HCT116 (cell line): ENCODE results near the gene ARMC2. TPM values are rescaled to one million over a fixed set of nuclear protein-coding genes. Genes with fewer than 3 reads are reported as not detected.

Source experiments
- ATAC-seq: fragments of 200-7000 bp; cut with Tn5 transposase; 2 replicates; pipeline ENCODE4 v1.9.1; 2020; ENCODE audit warnings: mild to moderate bottlenecking, moderate library complexity
- BruUV-seq: library from RNA; stranded (reverse); fragments of 400-500 nt; replicated peaks from 2 replicates; lab custom pipeline; 2021; lab: Mats Ljungman, UMichigan
- CTCF ChIA-PET: fragments of 300-600 bp; sonication (Branson Sonifier 250); formaldehyde crosslinking; loops from one replicate; lab custom pipeline; 2021; ENCODE audit warnings: antibody characterized with exemption; lab: Charles Lee
- POLR2A ChIA-PET: fragments of 300-600, 350-600 bp; sonication (Branson Sonifier 250); formaldehyde crosslinking; loops from one replicate; lab custom pipeline; 2021; ENCODE audit warnings: antibody characterized with exemption; lab: Charles Lee
- RAD21 ChIA-PET, 2 experiments: fragments of 300-600 bp; sonication (Branson Sonifier 250); formaldehyde crosslinking; loops; one replicate each; lab custom pipeline; 2023; ENCODE audit warnings: low total read pairs in 2 of 2; ENCODE audit not compliant: uncharacterized antibody in 2 of 2, unreplicated experiment in 2 of 2, low non-redundant PET in 1 of 2; lab: Charles Lee
- DNase-seq: peaks from one replicate; pipeline ENCODE4 v3.0.0-alpha.2; 2010; ENCODE audit warnings: low read depth, low spot score
- H2AFZ ChIP-seq: fragments of 200-600 bp; shearing (Covaris generic), sonication (generic); 2 replicates; pipeline ENCODE4 v1.6.1; 2017; ENCODE audit warnings: low read depth, mixed run types, mixed read lengths, antibody characterized with exemption, low read length; ENCODE audit not compliant: poor library complexity, severe bottlenecking
- H3K27ac ChIP-seq: 2 replicates; pipeline ENCODE4 v1.5.1; 2012; ENCODE audit warnings: low read depth, low read length
- H3K27me3 ChIP-seq: fragments of 200-600 bp; sonication (generic); 2 replicates; pipeline ENCODE4 v1.6.1; 2016; ENCODE audit warnings: mixed run types, low read length, mixed read lengths; ENCODE audit not compliant: insufficient read depth
- H3K36me3 ChIP-seq, 2 experiments: fragments of 200-500 bp in 1 of 2; fragments of 200-600 bp in 1 of 2; sonication (Bioruptor generic) in 1 of 2; sonication (generic) in 1 of 2; 2 replicates each; pipeline versions ENCODE4 v1.5.1 to v1.6.1; 2014 to 2016; ENCODE audit warnings: low read length in 2 of 2, inconsistent platforms in 1 of 2, mixed read lengths in 1 of 2, mixed run types in 1 of 2; ENCODE audit not compliant: insufficient read depth in 2 of 2, control insufficient read depth in 1 of 2
- H3K4me1 ChIP-seq, 2 experiments: fragments of 200-600 bp in 1 of 2; sonication (generic) in 1 of 2; 2 replicates each; pipeline versions ENCODE4 v1.5.1 to v1.6.1; 2012 to 2017; ENCODE audit warnings: low read length in 2 of 2, inconsistent platforms in 1 of 2, mild to moderate bottlenecking in 1 of 2, mixed read lengths in 1 of 2, mixed run types in 1 of 2, moderate library complexity in 1 of 2; ENCODE audit not compliant: insufficient read depth in 2 of 2, control insufficient read depth in 1 of 2
- H3K4me2 ChIP-seq: fragments of 200-600 bp; sonication (generic); 2 replicates; pipeline ENCODE4 v1.6.1; 2017; ENCODE audit warnings: mixed run types, low read length, mixed read lengths
- H3K4me3 ChIP-seq, 2 experiments: fragments of 200-600 bp in 1 of 2; sonication (generic) in 1 of 2; replicated peaks in 1 of 2; 2 replicates each; pipeline ENCODE4 v1.5.1; 2011 to 2016; ENCODE audit warnings: low read length in 2 of 2, control low read depth in 1 of 2, low read depth in 1 of 2, mild to moderate bottlenecking in 1 of 2, mixed read lengths in 1 of 2, mixed run types in 1 of 2
- H3K79me2 ChIP-seq: fragments of 200-600 bp; sonication (generic); 2 replicates; pipeline ENCODE4 v1.6.1; 2017; ENCODE audit warnings: mild to moderate bottlenecking, mixed run types, low read length, moderate library complexity, mixed read lengths; ENCODE audit not compliant: insufficient read depth
- H3K9ac ChIP-seq: fragments of 200-600 bp; sonication (generic); 2 replicates; pipeline ENCODE4 v1.6.1; 2016; ENCODE audit warnings: low read length, mixed read lengths
- H3K9me2 ChIP-seq: fragments of 200-600 bp; sonication (generic), shearing (Covaris generic); 2 replicates; pipeline ENCODE4 v1.6.1; 2017; ENCODE audit warnings: mixed run types, mild to moderate bottlenecking, moderate library complexity; ENCODE audit not compliant: insufficient read depth
- H3K9me3 ChIP-seq, 2 experiments: fragments of 200-500 bp in 1 of 2; fragments of 200-600 bp in 1 of 2; sonication (Bioruptor generic) in 1 of 2; sonication (generic) in 1 of 2; 2 replicates each; pipeline ENCODE4 v1.6.1; 2014 to 2017; ENCODE audit warnings: low read length in 2 of 2, mixed read lengths in 2 of 2, inconsistent platforms in 1 of 2, low read depth in 1 of 2, mild to moderate bottlenecking in 1 of 2, mixed run types in 1 of 2, moderate library complexity in 1 of 2; ENCODE audit not compliant: control insufficient read depth in 1 of 2, insufficient read depth in 1 of 2
- H4K20me1 ChIP-seq: fragments of 200-600 bp; sonication (generic), shearing (Covaris generic); 2 replicates; pipeline ENCODE4 v1.6.1; 2017; ENCODE audit warnings: mixed run types, mild to moderate bottlenecking, moderate library complexity; ENCODE audit not compliant: insufficient read depth
- ATF3 ChIP-seq: IDR thresholded peaks from 2 replicates; pipeline ENCODE4 v1.6.1; 2012
- CBX3 ChIP-seq: IDR thresholded peaks from 2 replicates; pipeline ENCODE4 v1.6.1; 2012; ENCODE audit warnings: low read depth
- CTCF ChIP-seq, 3 experiments: fragments of 200-600 bp in 1 of 3; sonication (generic) in 1 of 3; IDR thresholded peaks in 2 of 3; conservative IDR thresholded peaks in 1 of 3; 2 replicates each; pipeline ENCODE4 v1.5.1; 2012 to 2017; ENCODE audit warnings: low read depth in 2 of 3, low read length in 2 of 3, antibody characterized with exemption in 1 of 3, borderline replicate concordance in 1 of 3, control low read depth in 1 of 3, mild to moderate bottlenecking in 1 of 3, mixed read lengths in 1 of 3, mixed run types in 1 of 3, moderate library complexity in 1 of 3; ENCODE audit not compliant: insufficient read depth in 1 of 3
- ELF1 ChIP-seq: IDR thresholded peaks from 2 replicates; pipeline ENCODE4 v1.6.1; 2012; ENCODE audit warnings: low read depth, borderline replicate concordance
- EZH2 ChIP-seq: fragments of 200-600 bp; sonication (generic); IDR thresholded peaks from 2 replicates; pipeline ENCODE4 v1.6.1; 2017; ENCODE audit warnings: antibody characterized with exemption, mixed run types
- EZH2phosphoT487 ChIP-seq: fragments of 200-600 bp; IDR thresholded peaks from 2 replicates; pipeline ENCODE4 v1.6.1; 2018; ENCODE audit warnings: antibody characterized with exemption, borderline replicate concordance
- FOSL1 ChIP-seq: IDR thresholded peaks from 2 replicates; pipeline ENCODE4 v1.6.1; 2012; ENCODE audit warnings: low read depth
- JUND ChIP-seq: IDR thresholded peaks from 2 replicates; pipeline ENCODE4 v1.6.1; 2012
- MAX ChIP-seq: IDR thresholded peaks from 2 replicates; pipeline ENCODE4 v1.6.1; 2012
- POLR2A ChIP-seq: IDR thresholded peaks from 2 replicates; pipeline ENCODE4 v1.7.0; 2011; ENCODE audit warnings: borderline replicate concordance; ENCODE audit not compliant: insufficient read depth, insufficient read length; ENCODE audit errors: extremely low read depth
- POLR2AphosphoS5 ChIP-seq: IDR thresholded peaks from 2 replicates; pipeline ENCODE4 v1.6.1; 2011; ENCODE audit warnings: mild to moderate bottlenecking, low read depth, low read length, moderate library complexity
- RAD21 ChIP-seq: IDR thresholded peaks from 2 replicates; pipeline ENCODE4 v1.6.1; 2012; ENCODE audit warnings: low read depth, mild to moderate bottlenecking
- REST ChIP-seq: IDR thresholded peaks from 2 replicates; pipeline ENCODE4 v1.6.1; 2012; ENCODE audit warnings: low read depth
- SP1 ChIP-seq: IDR thresholded peaks from 2 replicates; pipeline ENCODE4 v1.6.1; 2012; ENCODE audit warnings: low read depth
- SRF ChIP-seq: IDR thresholded peaks from 2 replicates; pipeline ENCODE4 v1.6.1; 2012; ENCODE audit warnings: low read depth
- TCF7L2 ChIP-seq: IDR thresholded peaks from 2 replicates; pipeline ENCODE4 v1.7.0; 2011; ENCODE audit warnings: borderline replicate concordance, inconsistent platforms; ENCODE audit not compliant: insufficient read depth, insufficient read length; ENCODE audit errors: extremely low read depth
- YY1 ChIP-seq: IDR thresholded peaks from 2 replicates; pipeline ENCODE4 v1.6.1; 2011; ENCODE audit warnings: low read length, low read depth, moderate library complexity, mild to moderate bottlenecking; ENCODE audit not compliant: insufficient replicate concordance; ENCODE audit errors: extremely low read depth
- ZBTB33 ChIP-seq: IDR thresholded peaks from 2 replicates; pipeline ENCODE4 v1.6.1; 2011; ENCODE audit warnings: mild to moderate bottlenecking, low read length, moderate library complexity; ENCODE audit not compliant: insufficient replicate concordance; ENCODE audit errors: extremely low read depth
- ZFX ChIP-seq: fragments of 450-650 bp; IDR thresholded peaks from 2 replicates; pipeline ENCODE4 v1.6.1; 2017
- ZNF274 ChIP-seq: fragments of 200-500 bp; sonication (Bioruptor generic); IDR thresholded peaks from 2 replicates; pipeline ENCODE4 v1.6.1; 2014; ENCODE audit warnings: mild to moderate bottlenecking, low read depth, low read length, inconsistent platforms
- intact Hi-C: fragments of 100-400 bp; cut with micrococcal nuclease; formaldehyde crosslinking; loops from 2 replicates; pipeline ENCODE4 v1.10.0; 2022
- total RNA-seq: library from RNA; stranded (reverse); gene quantifications from one replicate; pipeline ENCODE4 v1.2.1, GENCODE V29; 2021; ENCODE audit not compliant: unreplicated experiment

ARMC2 gene
- total RNA-seq, 1 experiment from 2014 or later = 3.6 TPM

- H2AFZ ChIP-seq = no peak overlapping the region
- intact Hi-C loops = no loop called here
- no TSS peak for BruUV-seq
- H3K4me1 ChIP-seq = no peaks in the 10 kb centered on the region
- RAD21 ChIA-PET = no interaction called here
- no peaks in the 10 kb centered on the region for H3K9me2 ChIP-seq
- H3K27me3 ChIP-seq = peaks cover 8% of the 10 kb centered on the region; the same call in 1 of the 2 replicates
- ATAC-seq (no peak), DNase-seq (no peak)
- H3K79me2 ChIP-seq = no peaks in the 10 kb centered on the region
- no peak overlapping the region for H3K4me3 ChIP-seq
- H3K27ac ChIP-seq = no peak overlapping the region
- H4K20me1 ChIP-seq = no peaks in the 10 kb centered on the region
- CTCF ChIA-PET = no interaction called here
- no peaks in the 10 kb centered on the region for H3K9me3 ChIP-seq
- no peaks in the 10 kb centered on the region for H3K36me3 ChIP-seq
- H3K4me2 ChIP-seq = no peak overlapping the region
- POLR2A ChIA-PET = no interaction called here
- TF ChIP-seq YY1 (no peak), EZH2 (no peak), ZBTB33 (no peak), POLR2AphosphoS5 (no peak), CBX3 (no peak), SRF (no peak), MAX (no peak), ATF3 (no peak), EZH2phosphoT487 (no peak), TCF7L2 (no peak), POLR2A (no peak), CTCF (IDR thresholded peaks at IDR 0.05 in 2 of 3, conservative IDR thresholded peaks at IDR 0.05 in 1 of 3; ENCODE audit: borderline replicate concordance in 1 of 3, insufficient read depth in 1 of 3, low read depth in 2 of 3, low read length in 2 of 3) (no peak), REST (no peak), ELF1 (no peak), SP1 (no peak), RAD21 (no peak), ZNF274 (no peak), ZFX (no peak), JUND (no peak), FOSL1 (no peak)
- H3K9ac ChIP-seq = no peak overlapping the region
Measured at GRCh38 chr6:108927927-108928326, 79.7 kb downstream of the ARMC2 start.
